Measurements from ENCODE around the gene EML6. TPM values are rescaled to one million over a fixed set of nuclear protein-coding genes. Genes with fewer than 3 reads are reported as not detected.

EML6 gene
- total RNA-seq, 1 donor from 2014 or later, result 8.1 TPM

DNA sequence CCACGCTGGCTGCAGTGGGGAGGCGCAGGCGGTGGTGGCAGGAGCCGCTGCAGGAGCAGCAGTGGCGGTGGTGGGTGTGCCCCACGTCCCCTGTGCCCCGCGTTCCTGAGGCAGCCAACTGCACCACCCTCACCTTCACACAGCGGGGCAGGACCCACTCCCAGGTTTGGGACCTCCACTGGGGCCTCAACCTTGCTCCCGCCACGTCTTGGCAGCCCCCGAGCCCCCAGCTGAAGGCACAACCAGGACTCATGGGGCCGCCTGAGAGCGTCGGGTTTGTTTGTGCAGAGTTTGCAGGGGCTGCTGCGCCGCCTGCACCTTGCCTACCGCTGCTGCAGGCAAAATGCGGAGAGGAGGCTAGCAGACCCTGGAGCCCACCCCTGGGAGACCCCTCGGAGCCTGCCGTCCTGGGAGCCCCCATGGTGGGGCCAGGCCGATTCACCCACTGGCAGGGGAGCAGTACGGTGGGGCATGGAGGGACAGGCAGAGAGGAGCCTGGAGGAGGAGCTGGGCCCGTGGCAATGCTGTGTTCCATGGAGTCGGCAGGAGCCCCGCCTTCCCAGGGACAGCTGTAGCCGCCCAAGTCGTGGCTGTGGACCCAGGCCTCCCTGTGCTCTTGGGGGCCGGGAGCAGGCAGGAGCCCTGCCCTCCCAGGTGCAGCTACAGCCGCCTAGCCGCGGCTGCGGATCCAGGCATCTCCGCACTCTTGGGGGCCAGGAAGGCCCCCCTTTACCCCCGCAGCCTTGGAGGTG lies 14.7 kb upstream of the EML6 start:
- Mint-ChIP-seq H3K27ac (no peak overlapping the region), H3K9me3 (no peaks in the 10 kb centered on the region), H3K27me3 (peaks cover 3% of the 10 kb centered on the region), H3K4me1 (ENCODE audit: unreplicated experiment) (no peaks in the 10 kb centered on the region), H3K36me3 (no peaks in the 10 kb centered on the region), H3K4me3 (peak overlapping the region; percentile 49)
- TF ChIP-seq, protein P1, sequence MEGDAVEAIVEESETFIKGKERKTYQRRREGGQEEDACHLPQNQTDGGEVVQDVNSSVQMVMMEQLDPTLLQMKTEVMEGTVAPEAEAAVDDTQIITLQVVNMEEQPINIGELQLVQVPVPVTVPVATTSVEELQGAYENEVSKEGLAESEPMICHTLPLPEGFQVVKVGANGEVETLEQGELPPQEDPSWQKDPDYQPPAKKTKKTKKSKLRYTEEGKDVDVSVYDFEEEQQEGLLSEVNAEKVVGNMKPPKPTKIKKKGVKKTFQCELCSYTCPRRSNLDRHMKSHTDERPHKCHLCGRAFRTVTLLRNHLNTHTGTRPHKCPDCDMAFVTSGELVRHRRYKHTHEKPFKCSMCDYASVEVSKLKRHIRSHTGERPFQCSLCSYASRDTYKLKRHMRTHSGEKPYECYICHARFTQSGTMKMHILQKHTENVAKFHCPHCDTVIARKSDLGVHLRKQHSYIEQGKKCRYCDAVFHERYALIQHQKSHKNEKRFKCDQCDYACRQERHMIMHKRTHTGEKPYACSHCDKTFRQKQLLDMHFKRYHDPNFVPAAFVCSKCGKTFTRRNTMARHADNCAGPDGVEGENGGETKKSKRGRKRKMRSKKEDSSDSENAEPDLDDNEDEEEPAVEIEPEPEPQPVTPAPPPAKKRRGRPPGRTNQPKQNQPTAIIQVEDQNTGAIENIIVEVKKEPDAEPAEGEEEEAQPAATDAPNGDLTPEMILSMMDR (conservative IDR thresholded peaks at IDR 0.05), result no peak
- DNase-seq (ENCODE audit: extremely low spot score, unreplicated experiment), result no peak

DNA sequence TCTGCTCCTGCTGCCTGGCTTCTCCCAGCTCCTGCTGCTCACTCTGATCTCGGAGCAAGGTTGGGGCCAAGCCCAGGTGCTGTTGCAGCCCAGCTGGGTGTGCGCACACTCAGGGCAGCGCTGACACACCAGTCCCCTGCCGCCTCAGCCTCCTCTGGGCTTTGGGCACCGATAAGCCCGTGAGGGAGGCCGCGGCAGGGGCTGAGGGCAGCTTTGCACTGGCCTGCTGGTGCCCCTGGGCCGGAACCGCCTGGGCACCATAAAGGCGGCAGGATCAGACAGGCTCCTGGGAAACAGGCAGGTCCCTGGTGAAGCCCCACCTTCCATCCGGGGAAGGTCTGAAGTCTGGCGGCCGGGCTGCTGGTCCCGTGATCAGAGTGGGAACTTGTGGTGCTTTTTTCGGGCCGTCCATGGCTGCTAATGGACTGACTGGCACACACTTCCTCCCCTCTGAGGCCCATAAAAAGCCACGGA lies 14.1 kb upstream of the EML6 start:
- H3K27ac Mint-ChIP-seq, result no peak overlapping the region
- H3K4me3 Mint-ChIP-seq, result peak overlapping the region; percentile 39
- TF ChIP-seq, protein P1 (conservative IDR thresholded peaks at IDR 0.05), result no peak
- no peak for DNase-seq (ENCODE audit: extremely low spot score, unreplicated experiment)
- peaks cover 3% of the 10 kb centered on the region for H3K27me3 Mint-ChIP-seq
- H3K9me3 Mint-ChIP-seq, result no peaks in the 10 kb centered on the region
- H3K36me3 Mint-ChIP-seq, result no peaks in the 10 kb centered on the region
- H3K4me1 Mint-ChIP-seq (ENCODE audit: unreplicated experiment), result no peaks in the 10 kb centered on the region

DNA sequence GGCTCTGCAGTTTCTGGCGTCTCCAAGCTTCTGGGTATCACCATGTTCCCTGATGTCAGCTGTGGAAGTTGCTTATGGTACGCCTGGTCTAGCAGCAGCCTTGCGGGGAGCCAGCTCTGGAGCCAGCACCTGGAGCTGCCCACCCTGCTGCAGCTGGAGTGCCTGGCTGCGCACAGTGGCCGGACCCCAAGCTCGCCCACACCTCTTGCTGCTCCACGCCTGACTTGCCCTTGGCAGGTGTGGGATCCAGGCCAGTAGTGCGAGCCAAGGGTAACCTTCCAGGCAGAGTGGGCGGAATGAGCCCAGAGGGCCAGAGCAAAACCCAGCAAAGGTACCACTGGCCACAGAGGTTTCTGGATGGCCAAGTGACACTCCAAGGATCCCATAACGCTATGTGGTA lies 13.2 kb upstream of the EML6 start:
- Mint-ChIP-seq H3K27me3 (peaks cover 3% of the 10 kb centered on the region), H3K36me3 (no peaks in the 10 kb centered on the region), H3K4me1 (ENCODE audit: unreplicated experiment) (no peaks in the 10 kb centered on the region), H3K27ac (no peak overlapping the region), H3K4me3 (peak overlapping the region; percentile 60), H3K9me3 (no peaks in the 10 kb centered on the region)
- DNase-seq (ENCODE audit: extremely low spot score, unreplicated experiment), result no peak
- TF ChIP-seq, protein P1 (conservative IDR thresholded peaks at IDR 0.05), result no peak

DNA sequence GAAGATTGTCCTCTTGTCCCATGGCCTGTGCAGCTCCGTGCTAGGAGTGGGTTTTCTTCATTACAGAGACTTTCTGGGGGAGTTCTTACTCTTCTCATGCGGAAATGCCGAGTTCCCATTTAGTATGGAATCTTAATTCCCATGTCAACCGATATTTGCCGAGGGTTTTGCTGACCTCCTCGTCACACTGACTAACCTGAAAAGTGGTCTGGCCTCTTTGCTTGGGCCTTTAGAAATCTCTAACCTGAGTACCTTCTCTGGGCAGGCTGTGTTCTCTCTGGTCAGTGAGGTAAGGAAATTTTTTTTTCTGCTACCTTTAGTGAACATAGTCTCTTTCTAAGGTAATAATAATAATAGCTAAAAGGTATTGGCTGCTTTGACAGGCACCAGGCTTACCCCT lies 10.9 kb upstream of the EML6 start:
- TF ChIP-seq, protein P1 (conservative IDR thresholded peaks at IDR 0.05), result no peak
- no peak overlapping the region for H3K27ac Mint-ChIP-seq
- peaks cover 10% of the 10 kb centered on the region for H3K27me3 Mint-ChIP-seq
- no peaks in the 10 kb centered on the region for H3K36me3 Mint-ChIP-seq
- no peak overlapping the region for H3K4me3 Mint-ChIP-seq
- no peaks in the 10 kb centered on the region for H3K4me1 Mint-ChIP-seq (ENCODE audit: unreplicated experiment)
- H3K9me3 Mint-ChIP-seq, result no peaks in the 10 kb centered on the region
- DNase-seq (ENCODE audit: extremely low spot score, unreplicated experiment), result no peak

DNA sequence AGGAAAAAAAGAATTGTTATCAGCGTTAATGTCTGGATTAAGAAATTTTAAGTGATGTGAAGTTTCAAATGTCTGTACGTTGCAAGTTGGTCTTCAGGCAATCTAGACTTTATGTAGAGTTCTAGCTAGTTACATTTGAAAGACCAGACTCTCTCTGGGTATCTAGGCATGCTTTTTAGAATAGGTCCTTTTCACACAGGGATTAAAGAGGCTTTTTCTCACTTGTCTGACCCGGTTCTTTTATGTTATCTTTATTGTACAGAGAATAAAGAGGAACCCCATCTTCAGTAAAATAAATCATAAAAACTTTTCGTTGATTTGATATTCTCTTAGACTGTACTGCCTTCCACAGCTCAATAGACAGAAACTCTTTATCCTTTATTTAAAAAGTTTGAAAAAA lies 8.5 kb upstream of the EML6 start:
- no peaks in the 10 kb centered on the region for H3K36me3 Mint-ChIP-seq

More for the DNA sequence above, 8.5 kb upstream of the EML6 start:
- H3K27me3 Mint-ChIP-seq, result peaks cover 32% of the 10 kb centered on the region
- no peak for DNase-seq (ENCODE audit: extremely low spot score, unreplicated experiment)
- no peak overlapping the region for H3K4me3 Mint-ChIP-seq
- H3K27ac Mint-ChIP-seq, result no peak overlapping the region
- H3K9me3 Mint-ChIP-seq, result no peaks in the 10 kb centered on the region
- H3K4me1 Mint-ChIP-seq (ENCODE audit: unreplicated experiment), result no peaks in the 10 kb centered on the region
- TF ChIP-seq, protein P1 (conservative IDR thresholded peaks at IDR 0.05), result no peak
